Body of pancreas (tissue), 4 donors: ENCODE measurements around the gene CFAP58.

ENCODE experiments used
- CTCF ChIP-seq, 7 experiments: fragments of 450-650 bp in 4 of 7; fragments of 200-600 bp in 3 of 7; sonication (generic) in 3 of 7; IDR thresholded peaks; one replicate each; pipeline ENCODE4 v1.5.1; 2016 to 2019; ENCODE audit warnings: antibody characterized with exemption in 7 of 7
- POLR2A ChIP-seq, 3 donors: fragments of 450-650 bp; IDR thresholded peaks; one replicate each; pipeline ENCODE4 v1.6.1; 2016; ENCODE audit warnings: antibody characterized with exemption in 3 of 3, mild to moderate bottlenecking in 2 of 3

GRCh38 chr10:104318810-104319741, 34.6 kb upstream of the CFAP58 start:
- TF ChIP-seq CTCF (IDR thresholded peaks at IDR 0.05) (no peak), POLR2A (IDR thresholded peaks at IDR 0.05) (no peak)
